Activated CD8-positive, alpha-beta memory T cell treated with anti-CD3 and anti-CD28 coated beads for 24 hours (primary cell): ENCODE results near the gene MZB1.
"Not testable (repeated sequence)": the region's sequence is repeated elsewhere in the genome, so short reads cannot be mapped to it uniquely, and the experiment has no call there.

Experiments used
- DNase-seq: peaks from one replicate; pipeline ENCODE4 v3.0.0-alpha.2; 2020

The MZB1 gene

DNA sequence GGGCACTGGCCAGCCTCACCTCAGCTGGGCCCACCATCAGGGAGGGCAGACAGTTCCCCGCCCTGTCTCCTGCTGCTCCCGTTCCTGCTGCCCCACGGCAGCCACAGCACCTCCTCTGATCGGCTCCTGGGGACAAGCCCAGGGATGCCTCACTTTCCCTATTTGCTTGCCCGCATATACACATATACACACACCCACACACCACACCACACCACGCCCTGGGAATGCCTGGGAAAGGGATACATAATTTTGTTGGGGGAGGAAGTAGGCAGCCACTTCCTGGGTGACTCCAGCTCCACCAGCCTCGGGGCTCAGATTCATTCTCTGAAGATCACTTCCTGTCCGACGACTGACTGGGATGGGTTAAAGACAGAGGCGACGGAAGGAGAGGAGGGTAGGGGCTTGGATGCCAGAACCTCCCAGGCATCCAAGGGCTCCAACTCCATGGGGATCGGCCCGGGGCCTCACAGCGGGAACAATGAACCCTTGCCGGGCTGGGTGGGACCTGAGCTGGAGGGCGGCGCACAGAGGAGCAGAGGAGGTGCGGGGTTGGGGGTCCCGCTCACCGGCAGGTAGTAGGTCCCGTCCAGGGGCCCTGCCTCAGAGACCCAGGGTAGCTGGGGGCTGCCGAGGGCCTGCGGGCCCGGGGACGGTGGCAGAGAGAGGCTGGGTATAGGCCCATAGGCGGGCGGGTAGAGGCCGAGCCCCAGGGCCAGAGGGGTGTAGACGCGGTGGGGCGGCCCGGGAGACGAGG lies 2.0 kb upstream of the MZB1 start:
- DNase-seq: no peak

DNA sequence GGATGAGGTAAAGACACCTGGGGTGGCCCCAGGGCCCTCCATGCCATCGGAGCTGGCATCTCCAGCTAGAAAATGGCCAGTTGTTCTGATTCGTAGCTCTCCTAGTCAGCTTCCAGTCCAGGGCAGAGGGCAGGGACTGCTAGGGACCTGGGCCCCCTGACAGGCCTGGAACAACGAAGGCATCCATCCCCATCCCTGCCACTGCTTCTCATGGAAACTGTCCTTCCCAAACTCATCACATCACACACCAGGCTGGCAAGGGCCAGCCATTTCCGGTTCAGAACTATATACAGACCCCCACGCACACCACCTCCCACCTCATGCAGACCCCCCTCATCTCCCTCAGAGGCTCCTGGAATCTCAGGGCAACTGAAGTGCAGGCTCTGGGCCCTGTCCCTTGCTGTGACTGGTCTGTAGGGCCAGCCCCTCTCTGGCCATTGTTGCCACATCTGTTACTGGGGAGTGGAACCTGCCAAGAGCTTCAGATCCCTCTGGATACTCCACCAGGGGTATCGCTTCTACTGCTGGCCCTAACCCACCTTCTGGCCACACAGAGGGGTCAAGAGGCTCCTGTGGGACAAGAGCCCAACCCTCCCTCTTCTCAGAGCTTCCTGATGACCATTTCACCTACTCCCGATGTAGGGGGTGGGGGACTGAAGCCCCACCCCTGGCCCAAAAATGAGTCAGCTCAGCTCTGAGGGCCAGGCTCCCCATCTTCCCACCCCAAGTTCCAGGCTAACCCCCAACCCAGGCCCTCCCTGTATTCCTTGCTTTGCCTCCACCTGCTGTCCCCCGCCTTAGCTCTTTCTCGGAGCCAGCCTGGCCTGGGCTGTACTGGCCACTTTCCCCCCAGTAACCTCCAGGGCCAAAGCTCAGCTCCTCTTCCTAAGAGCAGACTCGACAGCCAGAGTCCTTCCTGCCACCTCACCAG lies 1.2 kb upstream of the MZB1 start:
- DNase-seq: no peak

DNA sequence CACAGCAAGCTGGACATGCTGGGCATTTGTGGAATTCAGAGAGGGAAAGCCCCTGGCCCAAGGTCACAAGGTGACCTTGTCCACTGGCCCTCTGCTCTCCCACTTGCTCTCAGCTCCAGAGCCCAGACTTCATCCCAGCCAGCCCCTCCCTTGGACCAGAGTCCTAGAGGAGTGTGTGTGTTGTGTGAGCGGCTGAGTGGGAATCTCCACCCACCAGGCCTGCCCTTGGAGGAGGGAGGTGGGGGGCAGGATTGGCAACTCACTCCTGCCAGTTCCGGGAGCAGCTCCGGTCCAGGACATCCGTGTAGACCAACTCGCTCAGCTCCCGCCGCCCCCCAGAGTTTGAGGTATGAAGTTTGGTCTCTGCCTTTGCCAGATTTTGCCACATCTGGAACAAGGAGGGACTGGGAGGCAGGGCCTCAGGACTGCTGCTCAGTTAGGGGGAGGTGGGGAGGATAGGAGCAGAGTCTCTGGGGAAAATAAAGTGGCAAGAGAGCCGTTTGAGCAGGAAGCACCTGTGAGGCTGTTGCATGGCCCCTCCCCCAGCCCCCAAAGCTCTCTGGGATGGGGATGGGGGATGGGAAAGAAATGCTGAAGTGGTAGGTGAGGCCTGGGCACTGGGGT lies 1.4 kb downstream of the MZB1 start:
- no peak for DNase-seq

DNA sequence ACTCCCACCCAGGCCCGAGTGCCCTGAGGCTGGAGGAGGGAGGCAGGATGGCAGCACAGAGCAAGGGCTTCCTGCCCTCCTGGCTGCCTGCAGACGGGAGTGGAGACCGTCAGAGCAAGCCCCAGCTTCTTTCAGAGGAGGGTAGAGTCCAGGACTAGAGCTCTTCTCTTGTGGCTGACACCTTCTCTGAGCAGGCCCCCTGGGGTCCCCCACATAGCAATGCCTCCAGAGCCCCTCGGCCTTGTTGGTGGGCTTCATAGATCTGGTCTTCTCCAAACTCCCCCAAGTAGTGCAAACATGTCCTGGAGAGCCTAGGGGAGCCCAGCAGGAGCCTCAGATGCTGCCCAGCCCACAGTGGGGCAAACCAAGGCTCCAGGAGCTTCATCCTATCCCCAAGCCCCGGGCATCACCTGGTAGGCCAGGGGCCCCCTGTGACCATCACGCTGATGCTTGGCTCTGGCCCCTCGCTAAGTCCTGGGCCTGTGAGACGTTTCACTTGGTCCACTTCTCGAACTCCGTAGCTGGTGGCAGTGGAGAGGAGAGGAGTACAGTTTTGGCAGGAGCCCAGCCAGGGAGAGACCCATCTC lies 2.0 kb downstream of the MZB1 start:
- no peak for DNase-seq

GRCh38 chr5:139386956-139387355 lies 2.8 kb downstream of the MZB1 start:
- not testable (repeated sequence) for DNase-seq

DNA sequence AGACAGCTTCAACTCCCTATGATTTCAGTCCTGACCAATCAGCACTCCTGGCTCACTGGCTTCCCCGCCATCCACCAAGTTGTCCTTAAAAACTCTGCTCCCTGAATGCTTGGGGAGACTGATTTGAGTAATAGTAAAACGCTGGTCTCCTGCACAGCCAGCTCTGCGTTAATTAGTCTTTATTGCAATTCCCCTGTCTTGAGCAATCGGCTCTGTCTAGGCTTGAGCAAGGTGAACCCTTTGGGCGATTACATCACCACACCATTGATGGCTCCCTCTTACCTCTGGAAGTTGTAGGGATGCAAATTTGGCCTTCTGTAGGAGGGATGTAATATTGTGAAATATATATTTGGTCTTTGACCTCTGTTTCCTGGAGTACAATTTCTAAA lies 3.7 kb downstream of the MZB1 start:
- no peak for DNase-seq

DNA sequence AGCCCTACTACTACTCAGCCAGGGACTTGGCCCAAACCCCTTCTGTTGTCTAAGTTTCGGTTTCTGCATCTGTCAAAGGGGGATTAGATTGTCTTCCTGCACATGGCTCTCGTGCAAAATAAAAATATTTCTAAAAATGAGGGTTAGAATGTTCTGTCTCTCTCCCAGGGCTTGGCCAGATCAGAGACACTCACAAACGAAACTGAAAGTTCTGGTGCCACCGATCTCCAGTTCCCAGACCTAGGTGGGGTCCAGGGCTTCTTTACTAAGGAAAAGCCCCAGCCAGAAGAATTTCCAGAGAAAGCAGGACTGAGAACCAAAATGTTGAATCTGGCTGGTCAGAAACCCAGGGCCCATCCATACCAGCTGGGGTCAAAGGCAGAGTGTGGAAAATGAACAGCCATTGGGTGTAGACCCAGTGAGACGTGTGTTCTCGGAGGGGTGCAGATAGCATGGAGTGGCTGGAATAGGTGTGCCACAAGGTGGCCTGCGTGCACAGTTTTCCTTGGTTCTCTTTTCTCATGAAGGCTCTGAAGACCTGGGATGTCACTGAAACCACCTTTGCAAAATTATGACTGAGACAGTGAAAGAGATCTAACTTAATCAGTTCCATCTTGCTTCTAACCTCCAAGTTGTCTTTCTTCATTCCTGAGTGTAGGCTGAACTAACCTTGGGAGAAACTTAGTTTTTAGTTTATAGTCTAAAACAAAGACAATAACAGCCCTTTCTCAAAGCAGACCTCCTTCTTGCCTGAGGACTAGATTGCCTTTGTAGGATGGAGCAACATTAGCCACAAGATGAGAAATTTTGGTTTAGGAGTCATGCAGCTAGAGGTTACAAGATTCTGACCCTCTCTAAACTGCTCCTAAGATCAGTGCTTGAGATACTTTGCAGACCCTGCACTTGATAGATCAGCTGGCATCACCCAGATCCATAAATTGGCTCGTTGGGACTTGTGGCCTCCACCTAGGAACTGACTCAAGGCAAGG lies 4.4 kb downstream of the MZB1 start:
- DNase-seq: no peak

GRCh38 chr5:139384591-139385051 lies 5.1 kb downstream of the MZB1 start:
- DNase-seq: no peak

DNA sequence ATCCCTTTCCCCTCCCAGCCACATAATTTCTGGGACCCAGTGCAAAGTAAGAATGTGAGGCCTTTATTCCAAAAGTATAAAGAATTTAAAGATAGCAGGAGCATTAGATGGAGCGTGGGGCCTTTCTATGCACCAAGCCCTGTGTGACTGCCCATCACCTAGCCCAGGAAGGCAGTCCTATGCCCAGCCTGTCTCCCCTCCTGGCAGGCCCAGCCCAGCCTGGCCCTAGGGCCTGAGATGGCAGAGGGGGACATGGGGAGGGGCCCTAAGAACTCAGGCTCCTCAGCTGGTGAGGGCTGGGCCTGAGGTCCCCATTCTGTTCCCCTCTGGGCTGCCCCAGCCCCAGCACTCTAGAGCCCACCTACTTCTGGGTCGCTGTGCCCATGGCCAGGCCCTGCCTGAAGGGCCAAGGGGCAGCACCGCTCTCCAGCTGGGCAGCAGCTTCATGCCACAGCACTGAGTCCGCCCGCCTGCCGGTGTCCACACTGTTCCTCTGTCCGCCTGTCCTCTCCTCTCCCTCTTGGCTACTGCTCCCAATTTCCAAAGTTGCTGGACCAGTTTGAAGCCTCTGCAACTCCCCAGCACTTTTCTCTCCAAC lies 5.6 kb downstream of the MZB1 start:
- DNase-seq: no peak

- DNase-seq: no peak
Observed at GRCh38 chr5:139383275-139383992, 6.3 kb downstream of the MZB1 start, which contains the start of gene SLC23A1. SLC23A1 (minus strand) TSS chr5:139383297; CDS start chr5:139383253, 44 bp downstream.

DNA sequence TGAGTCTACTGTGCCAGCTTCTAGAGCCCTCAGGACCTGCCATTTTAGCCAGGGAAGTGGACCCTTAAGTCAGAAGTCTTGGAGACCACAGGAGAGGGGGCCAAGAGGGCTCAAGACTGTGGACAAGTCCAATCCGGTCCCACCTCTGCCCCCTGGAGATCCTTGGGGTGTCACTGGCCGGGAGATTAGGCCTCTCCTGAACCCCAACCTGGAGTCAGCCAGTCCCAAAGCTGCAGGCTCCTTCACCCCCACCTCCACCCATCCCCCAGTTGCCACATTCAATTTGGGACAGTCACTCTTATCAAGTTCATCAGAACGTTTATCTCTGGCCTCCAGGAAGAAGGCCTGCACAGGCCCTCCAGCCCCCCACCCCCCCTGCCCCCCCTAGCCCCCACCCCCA lies 6.9 kb downstream of the MZB1 start:
- DNase-seq: no peak

DNA sequence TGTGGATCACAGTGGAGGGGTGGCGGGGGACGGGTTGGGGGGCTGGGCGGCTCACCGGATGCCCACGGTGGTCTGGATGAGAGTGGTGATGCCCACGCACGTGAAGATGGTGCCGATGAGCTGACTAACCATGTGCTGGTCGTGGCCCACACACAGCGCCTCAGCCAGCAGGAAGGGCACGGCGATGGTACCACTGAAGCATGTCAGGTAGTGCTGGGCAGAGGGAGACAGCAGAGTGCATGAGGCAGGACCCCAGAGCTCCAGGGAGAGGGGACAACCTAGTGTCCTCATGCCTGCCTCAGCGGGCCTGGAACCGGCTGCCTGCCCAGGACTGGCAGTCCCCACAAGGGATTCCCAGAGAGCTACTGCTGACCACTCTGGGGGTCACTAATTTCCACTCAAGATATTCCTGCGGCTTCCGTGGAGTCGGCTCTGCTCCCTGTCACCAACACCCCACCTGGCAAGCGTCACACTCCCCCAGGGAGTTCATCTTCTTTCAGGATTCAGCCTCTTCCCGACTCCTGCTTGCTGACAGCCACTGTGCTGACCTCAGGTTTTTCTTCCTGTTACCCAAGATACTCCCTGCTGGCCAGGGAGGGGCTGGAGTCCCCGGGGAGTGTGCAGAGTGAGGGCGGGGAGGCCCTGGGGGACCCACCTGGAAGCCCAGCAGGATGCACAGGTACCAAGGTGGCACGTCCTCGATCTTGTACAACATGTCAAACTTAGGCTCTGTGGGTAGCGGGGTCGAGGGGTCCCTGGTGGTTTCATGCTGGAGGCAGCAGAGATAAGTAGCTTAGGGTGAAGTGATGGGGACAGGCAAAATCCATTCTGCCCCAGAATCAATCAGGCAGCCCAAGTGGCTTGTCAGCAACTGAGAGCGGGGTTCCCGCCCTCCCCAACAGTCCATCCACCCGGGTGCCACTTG lies 7.6 kb downstream of the MZB1 start:
- no peak for DNase-seq

DNA sequence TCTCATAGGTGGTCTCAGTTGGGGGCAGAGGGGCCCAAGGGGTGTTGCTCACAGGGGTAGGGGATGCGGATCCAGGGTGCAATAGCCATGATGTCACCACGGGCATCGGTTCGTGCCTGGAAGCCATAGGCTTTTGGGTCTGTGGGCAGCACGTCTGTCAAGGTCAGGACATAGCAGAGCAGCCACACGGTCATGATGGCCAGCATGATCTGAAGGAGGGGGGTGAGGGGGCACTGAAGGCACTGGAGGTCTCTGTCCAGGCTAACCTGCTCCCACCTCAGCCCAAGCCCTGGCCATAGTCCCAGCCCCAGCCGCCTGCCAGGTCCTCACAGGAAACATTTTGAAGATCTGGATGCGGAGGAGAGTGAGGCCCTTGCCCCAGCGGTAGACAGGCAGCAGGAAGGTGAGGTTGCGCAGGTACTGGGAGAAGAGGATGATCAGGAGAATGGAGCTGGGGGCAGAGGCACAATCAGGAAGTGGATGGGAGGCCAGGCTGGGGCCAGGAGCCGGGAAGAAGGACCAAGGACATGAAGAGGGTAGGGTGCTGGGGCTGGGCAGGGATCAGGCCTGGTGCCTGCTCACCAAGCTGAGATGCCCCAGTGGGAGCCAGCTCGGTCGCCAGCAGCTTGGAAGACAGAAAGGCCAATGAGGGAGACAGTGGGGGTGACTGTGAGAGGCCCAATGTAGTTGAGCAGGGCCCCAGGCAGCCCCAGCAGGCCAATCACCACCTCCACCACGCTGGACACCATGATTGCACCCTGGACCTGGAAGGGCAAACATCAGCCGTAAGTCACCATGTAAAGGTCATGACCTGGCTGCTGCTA lies 9.9 kb downstream of the MZB1 start:
- no peak for DNase-seq

GRCh38 chr5:139378941-139379361 lies 10.8 kb downstream of the MZB1 start:
- DNase-seq: no peak

DNA sequence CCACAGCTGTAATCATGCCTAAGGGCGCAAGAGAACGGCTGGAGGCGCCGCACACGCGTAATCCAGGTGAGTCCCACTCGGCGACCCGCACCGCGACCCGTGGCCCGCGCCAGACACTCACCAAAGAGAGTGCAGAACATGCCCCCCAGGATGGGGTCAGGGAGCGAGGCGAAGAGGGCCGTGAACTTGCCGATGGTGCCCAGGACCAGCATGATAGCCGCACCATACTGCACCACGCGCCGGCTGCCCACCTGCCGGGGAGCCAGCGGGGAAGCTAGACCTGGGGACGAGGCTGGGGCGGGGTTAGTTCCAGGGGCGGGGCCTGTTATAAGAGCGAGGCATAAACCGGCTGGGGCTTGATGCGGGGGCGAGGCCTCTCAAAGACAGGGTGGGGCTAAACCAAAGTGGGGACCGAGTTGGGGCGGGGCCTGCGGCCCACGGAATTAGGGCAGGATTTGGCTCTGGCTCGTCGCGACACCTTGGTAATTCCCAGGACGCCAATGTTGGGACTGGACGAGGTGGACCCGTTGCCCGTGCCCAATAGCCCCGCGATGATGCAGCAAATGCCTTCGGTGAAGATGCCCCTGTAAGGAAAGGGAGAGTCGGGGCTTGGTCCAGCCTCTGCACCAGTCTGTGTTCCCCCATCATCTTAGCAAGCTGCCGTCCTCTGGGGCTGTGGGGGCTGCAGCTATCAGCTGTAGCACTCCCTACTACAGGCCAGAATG lies 11.4 kb downstream of the MZB1 start:
- DNase-seq: no peak

DNA sequence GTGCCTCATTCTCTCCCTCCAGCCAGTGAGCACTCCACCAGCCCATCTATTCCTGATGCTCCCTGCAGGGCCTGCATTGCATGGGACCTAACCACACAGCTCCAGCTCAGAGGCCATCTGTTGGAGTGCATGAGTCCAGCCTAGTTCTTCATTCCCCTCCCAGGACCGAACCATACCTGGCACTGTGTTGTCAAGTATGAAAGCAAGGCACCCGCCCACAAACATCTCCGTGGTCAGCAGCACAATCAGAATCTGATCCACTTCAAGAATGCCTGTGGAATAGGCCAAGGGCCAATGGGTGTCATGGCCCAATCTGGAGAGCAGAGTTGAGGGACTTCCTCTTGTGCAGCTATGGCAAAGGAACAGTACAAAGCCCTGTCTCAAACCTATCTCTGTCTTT lies 12.5 kb downstream of the MZB1 start:
- DNase-seq: no peak

- DNase-seq: no peak
Observed at GRCh38 chr5:139376364-139376763, 13.3 kb downstream of the MZB1 start.

- no peak for DNase-seq
Observed at GRCh38 chr5:139374909-139375308, 14.8 kb downstream of the MZB1 start.
